ENCODE results near the gene GPR132.
"Not testable (repeated sequence)": the region's sequence is repeated elsewhere in the genome, so short reads cannot be mapped to it uniquely, and the experiment has no call there.

GPR132 gene

DNA sequence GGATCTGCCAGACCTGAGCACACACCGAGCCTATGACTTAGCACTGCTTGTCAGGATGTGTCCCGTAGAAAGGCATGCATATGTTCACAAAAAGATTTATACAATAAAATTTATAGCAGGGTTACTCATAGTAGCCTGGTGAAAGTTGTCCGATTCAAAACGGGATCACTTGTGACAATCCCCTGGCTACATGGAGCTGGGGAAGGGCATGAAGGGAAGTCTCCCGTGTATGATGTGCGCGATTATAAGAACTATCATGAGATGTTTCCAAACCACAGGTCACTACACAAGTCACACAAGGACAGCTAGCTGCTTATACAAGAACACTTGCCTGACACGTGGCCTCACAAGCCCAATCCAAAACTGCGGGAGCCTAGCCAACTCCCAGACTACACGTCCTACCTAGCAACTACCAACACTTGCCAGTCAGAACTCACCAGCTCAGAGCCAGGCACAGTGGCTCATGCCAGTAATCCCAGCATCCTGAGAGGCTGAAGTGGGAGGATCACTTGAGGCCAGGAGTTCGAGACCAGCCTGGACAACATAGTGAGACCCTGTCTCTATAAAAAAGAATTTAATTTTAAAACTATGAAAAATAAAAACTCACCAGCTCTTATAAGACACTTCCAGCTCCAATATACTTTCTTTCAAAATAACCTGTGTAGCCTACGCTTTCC lies 36.8 kb downstream of the GPR132 start:
- no peak overlapping the region for H3K27ac ChIP-seq (ENCODE audit: low read depth, low read length, poor library complexity, severe bottlenecking)
- no peaks in the 10 kb centered on the region for H4K20me1 ChIP-seq (ENCODE audit: insufficient read depth, low read length)
- H3K27me3 ChIP-seq (ENCODE audit: insufficient read depth, low read length): peaks cover 17% of the 10 kb centered on the region
- peaks cover 3% of the 10 kb centered on the region; the same call in 1 of the 2 replicates for H3K9me3 ChIP-seq (ENCODE audit: low read length)
- no peak overlapping the region for H2AFZ ChIP-seq (ENCODE audit: low read length)
- no peaks in the 10 kb centered on the region for H3K79me2 ChIP-seq (ENCODE audit: insufficient read depth, low read length)
- no peak overlapping the region for H3K4me3 ChIP-seq (ENCODE audit: low read depth, low read length, poor library complexity, severe bottlenecking)
- no peak overlapping the region for H3K4me2 ChIP-seq (ENCODE audit: low read length)
- no peak for TF ChIP-seq EZH2 (IDR thresholded peaks at IDR 0.05; ENCODE audit: borderline replicate concordance, low read length)
- TF ChIP-seq, protein P1, sequence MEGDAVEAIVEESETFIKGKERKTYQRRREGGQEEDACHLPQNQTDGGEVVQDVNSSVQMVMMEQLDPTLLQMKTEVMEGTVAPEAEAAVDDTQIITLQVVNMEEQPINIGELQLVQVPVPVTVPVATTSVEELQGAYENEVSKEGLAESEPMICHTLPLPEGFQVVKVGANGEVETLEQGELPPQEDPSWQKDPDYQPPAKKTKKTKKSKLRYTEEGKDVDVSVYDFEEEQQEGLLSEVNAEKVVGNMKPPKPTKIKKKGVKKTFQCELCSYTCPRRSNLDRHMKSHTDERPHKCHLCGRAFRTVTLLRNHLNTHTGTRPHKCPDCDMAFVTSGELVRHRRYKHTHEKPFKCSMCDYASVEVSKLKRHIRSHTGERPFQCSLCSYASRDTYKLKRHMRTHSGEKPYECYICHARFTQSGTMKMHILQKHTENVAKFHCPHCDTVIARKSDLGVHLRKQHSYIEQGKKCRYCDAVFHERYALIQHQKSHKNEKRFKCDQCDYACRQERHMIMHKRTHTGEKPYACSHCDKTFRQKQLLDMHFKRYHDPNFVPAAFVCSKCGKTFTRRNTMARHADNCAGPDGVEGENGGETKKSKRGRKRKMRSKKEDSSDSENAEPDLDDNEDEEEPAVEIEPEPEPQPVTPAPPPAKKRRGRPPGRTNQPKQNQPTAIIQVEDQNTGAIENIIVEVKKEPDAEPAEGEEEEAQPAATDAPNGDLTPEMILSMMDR (IDR thresholded peaks at IDR 0.05; ENCODE audit: low read length): no peak
- no peaks in the 10 kb centered on the region for H3K9me2 ChIP-seq (ENCODE audit: low read depth, low read length)
- no peak overlapping the region for H3K9ac ChIP-seq (ENCODE audit: low read length)
- H3F3A ChIP-seq (ENCODE audit: insufficient read depth, low read length): 0 out of 2 replicates have a peak, but pooled peaks cover 5% of the 10 kb centered on the region
- H3K4me1 ChIP-seq (ENCODE audit: insufficient read depth, low read length, severe bottlenecking): peaks cover 23% of the 10 kb centered on the region
- H3K36me3 ChIP-seq (ENCODE audit: insufficient read depth, low read length): no peaks in the 10 kb centered on the region

DNA sequence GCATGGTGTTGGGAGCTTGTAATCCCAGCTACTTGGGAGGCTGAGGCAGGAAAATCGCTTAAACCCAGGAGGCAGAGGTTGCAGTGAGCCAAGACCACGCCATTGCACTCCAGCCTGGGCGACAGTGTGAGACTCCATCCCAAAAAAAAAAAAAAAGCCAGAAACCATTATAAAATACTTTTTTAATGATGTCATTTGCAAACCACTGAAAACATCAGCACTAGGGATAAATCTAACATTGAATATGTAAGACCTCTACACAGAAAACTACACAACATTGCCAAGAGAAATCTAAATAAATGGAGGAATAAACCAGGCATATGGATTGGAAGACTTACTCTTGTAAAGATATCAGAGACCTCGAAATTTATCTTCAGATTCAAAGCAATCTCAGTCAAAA lies 37.5 kb downstream of the GPR132 start:
- H3K9me3 ChIP-seq (ENCODE audit: low read length); H3K4me2 ChIP-seq (ENCODE audit: low read length); H3K9ac ChIP-seq (ENCODE audit: low read length); H3K27ac ChIP-seq (ENCODE audit: low read depth, low read length, poor library complexity, severe bottlenecking); H4K20me1 ChIP-seq (ENCODE audit: insufficient read depth, low read length); H2AFZ ChIP-seq (ENCODE audit: low read length); H3F3A ChIP-seq (ENCODE audit: insufficient read depth, low read length); H3K9me2 ChIP-seq (ENCODE audit: low read depth, low read length); H3K4me3 ChIP-seq (ENCODE audit: low read depth, low read length, poor library complexity, severe bottlenecking); H3K36me3 ChIP-seq (ENCODE audit: insufficient read depth, low read length); H3K79me2 ChIP-seq (ENCODE audit: insufficient read depth, low read length): not testable (repeated sequence)
- H3K27me3 ChIP-seq (ENCODE audit: insufficient read depth, low read length): peaks cover 11% of the 10 kb centered on the region
- peaks cover 23% of the 10 kb centered on the region for H3K4me1 ChIP-seq (ENCODE audit: insufficient read depth, low read length, severe bottlenecking)

DNA sequence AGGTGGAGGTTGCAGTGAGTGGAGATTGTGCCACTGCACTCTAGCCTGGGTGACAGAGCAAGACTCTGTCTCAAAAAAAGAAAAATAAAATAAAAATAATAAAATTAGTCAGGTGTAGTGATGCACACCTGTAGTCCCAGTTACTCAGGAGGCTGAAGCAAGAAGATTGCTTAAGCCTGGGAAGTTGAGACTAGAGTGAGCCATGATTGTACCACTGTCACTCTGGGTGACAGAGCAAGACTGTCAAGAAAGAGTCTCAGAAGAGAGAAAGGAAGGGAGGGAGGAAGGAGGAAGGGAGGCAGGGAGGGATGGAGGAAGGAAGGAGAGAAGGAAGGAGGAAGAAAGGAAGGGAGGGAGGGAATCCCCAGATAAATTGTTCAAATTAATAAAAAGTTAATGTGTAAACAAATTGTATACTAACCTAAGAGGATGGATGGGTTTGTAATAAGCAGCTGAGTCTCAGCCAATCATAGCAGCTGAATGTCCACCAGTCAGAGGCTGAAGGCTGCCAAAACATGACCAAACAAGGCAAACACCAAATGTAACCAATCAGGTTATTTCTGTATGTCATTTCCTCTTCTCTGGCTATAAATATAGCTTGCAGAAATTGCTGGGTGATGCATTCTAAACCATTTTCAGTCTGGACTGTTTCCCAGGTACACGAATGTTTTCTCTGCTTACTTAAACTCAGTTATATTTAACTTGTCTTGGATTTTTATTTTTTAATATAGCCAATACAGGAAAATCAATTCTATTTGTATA lies 38.2 kb downstream of the GPR132 start:
- peaks cover 9% of the 10 kb centered on the region; the same call in 1 of the 2 replicates for H3K27me3 ChIP-seq (ENCODE audit: insufficient read depth, low read length)
- TF ChIP-seq, protein P1 (IDR thresholded peaks at IDR 0.05; ENCODE audit: low read length): no peak
- no peak for TF ChIP-seq EZH2 (IDR thresholded peaks at IDR 0.05; ENCODE audit: borderline replicate concordance, low read length)
- peaks cover 30% of the 10 kb centered on the region for H3K4me1 ChIP-seq (ENCODE audit: insufficient read depth, low read length, severe bottlenecking)
- no peaks in the 10 kb centered on the region; the same call in 1 of the 2 replicates for H3K36me3 ChIP-seq (ENCODE audit: insufficient read depth, low read length)
- no peaks in the 10 kb centered on the region for H3K9me3 ChIP-seq (ENCODE audit: low read length)
- no peak overlapping the region for H3K9ac ChIP-seq (ENCODE audit: low read length)
- H3K27ac ChIP-seq (ENCODE audit: low read depth, low read length, poor library complexity, severe bottlenecking): no peak overlapping the region
- H3K79me2 ChIP-seq (ENCODE audit: insufficient read depth, low read length): no peaks in the 10 kb centered on the region
- H3K9me2 ChIP-seq (ENCODE audit: low read depth, low read length): no peaks in the 10 kb centered on the region
- no peak overlapping the region for H3K4me3 ChIP-seq (ENCODE audit: low read depth, low read length, poor library complexity, severe bottlenecking)
- H3K4me2 ChIP-seq (ENCODE audit: low read length): no peak overlapping the region
- no peak overlapping the region for H2AFZ ChIP-seq (ENCODE audit: low read length)
- H4K20me1 ChIP-seq (ENCODE audit: insufficient read depth, low read length): no peaks in the 10 kb centered on the region
- H3F3A ChIP-seq (ENCODE audit: insufficient read depth, low read length): 0 out of 2 replicates have a peak, but pooled peaks cover 6% of the 10 kb centered on the region

Data from OCI-LY1 (cell line).